Hypothalamus (tissue), 51 donors: ENCODE results near the gene SYT9.

ENCODE experiments used
- DNase-seq, 51 donors: peaks; one replicate each; lab custom pipeline; 2025; lab: John Stamatoyannopoulos, UW

Gene SYT9

GRCh38 chr11:7251836-7252682 is at the start of gene SYT9:
TSS of gene SYT9 (plus strand) at chr11:7251904. CDS start at chr11:7252187, 283 bp downstream.
- peak; percentile 10 to 89 (median 76) for DNase-seq

- no peak for DNase-seq
Observed at GRCh38 chr11:7202412-7202811, 49.3 kb upstream of the SYT9 start.

- no peak for DNase-seq
Observed at GRCh38 chr11:7204778-7205177, 46.9 kb upstream of the SYT9 start.

GRCh38 chr11:7208391-7208790 is 43.3 kb upstream of the SYT9 start:
- no peak for DNase-seq

- DNase-seq, result no peak
Observed at GRCh38 chr11:7219491-7219890, 32.2 kb upstream of the SYT9 start.

- no peak for DNase-seq
Observed at GRCh38 chr11:7220636-7221035, 31.1 kb upstream of the SYT9 start.

GRCh38 chr11:7222619-7223018 is 29.1 kb upstream of the SYT9 start:
- no peak for DNase-seq

- no peak for DNase-seq
Observed at GRCh38 chr11:7239877-7240276, 11.8 kb upstream of the SYT9 start.

GRCh38 chr11:7245341-7245740 is 6.4 kb upstream of the SYT9 start:
- no peak for DNase-seq

- DNase-seq, result no peak
Observed at GRCh38 chr11:7246179-7246578, 5.5 kb upstream of the SYT9 start.

- DNase-seq, result no peak
Observed at GRCh38 chr11:7250166-7250565, 1.5 kb upstream of the SYT9 start.

GRCh38 chr11:7251487-7251835 is 243 bp upstream of the SYT9 start:
- peak in 5 of 51 donors; percentile 11 to 46 (median 38) for DNase-seq

GRCh38 chr11:7252683-7253213 is 1.0 kb downstream of the SYT9 start:
- peak in 16 of 51 donors; percentile 1 to 57 (median 28) for DNase-seq

GRCh38 chr11:7253800-7254199 is 2.1 kb downstream of the SYT9 start:
- no peak for DNase-seq

- no peak for DNase-seq
Observed at GRCh38 chr11:7254731-7255291, 3.1 kb downstream of the SYT9 start.

- DNase-seq, result no peak
Observed at GRCh38 chr11:7256943-7257342, 5.2 kb downstream of the SYT9 start.

- DNase-seq, result peak in 1 of 51 donors; percentile 41
Observed at GRCh38 chr11:7257724-7258123, 6.0 kb downstream of the SYT9 start.

- DNase-seq, result no peak
Observed at GRCh38 chr11:7261578-7261977, 9.9 kb downstream of the SYT9 start.

- no peak for DNase-seq
Observed at GRCh38 chr11:7262672-7263071, 11.0 kb downstream of the SYT9 start.

- DNase-seq, result no peak
Observed at GRCh38 chr11:7263842-7264241, 12.1 kb downstream of the SYT9 start.

GRCh38 chr11:7268758-7269157 is 17.1 kb downstream of the SYT9 start:
- DNase-seq, result no peak

- peak in 1 of 51 donors; percentile 9 for DNase-seq
Observed at GRCh38 chr11:7270233-7270865, 18.6 kb downstream of the SYT9 start.
